Prostate gland (tissue), 2 donors: Measurements from ENCODE around the gene SMG1. TPM values are rescaled to one million over a fixed set of nuclear protein-coding genes. Genes with fewer than 3 reads are reported as not detected.
"Not testable (repeated sequence)": the region's sequence is repeated elsewhere in the genome, so short reads cannot be mapped to it uniquely, and the experiment has no call there.

Source experiments
- DNase-seq: peaks from one replicate; pipeline ENCODE4 v3.0.0-alpha.2; 2019; ENCODE audit warnings: low spot score
- H3K27ac ChIP-seq, 2 donors: fragments of 200-600 bp; sonication (generic); 2 replicates each; pipeline ENCODE4 v1.5.1; 2017 to 2019
- H3K27me3 ChIP-seq: fragments of 200-600 bp; sonication (generic); replicated peaks from 2 replicates; pipeline ENCODE4 v1.5.1; 2019; ENCODE audit not compliant: insufficient read depth
- H3K36me3 ChIP-seq, 2 donors: fragments of 200-600 bp; sonication (generic); 1 replicate in 1 of 2; 2 replicates in 1 of 2; pipeline versions ENCODE4 v1.5.1 to v1.8.1; 2017 to 2019
- H3K4me1 ChIP-seq: fragments of 200-600 bp; sonication (generic); replicated peaks from 2 replicates; pipeline ENCODE4 v1.5.1; 2019
- H3K4me3 ChIP-seq, 2 donors: fragments of 200-600 bp; sonication (generic); 2 replicates each; pipeline ENCODE4 v1.5.1; 2017 to 2019
- H3K9me3 ChIP-seq: fragments of 200-600 bp; sonication (generic); 2 replicates; pipeline ENCODE4 v1.5.1; 2017
- POLR2A ChIP-seq: fragments of 450-650 bp; IDR thresholded peaks from one replicate; pipeline ENCODE4 v1.6.1; 2016; ENCODE audit warnings: antibody characterized with exemption, mild to moderate bottlenecking
- POLR2AphosphoS5 ChIP-seq: sonication (generic); formaldehyde crosslinking; IDR thresholded peaks from one replicate; pipeline ENCODE4 v1.6.1; 2017; ENCODE audit warnings: antibody characterized with exemption
- WGBS: methylation state at CpG from one replicate; pipeline ENCODE4 v1.1.5; 2018; 5-methylcytosine and 5-hydroxymethylcytosine counted together
- intact Hi-C: fragments of 100-400 bp; cut with DNase I; formaldehyde crosslinking; loops from one replicate; pipeline ENCODE4 v1.14.2; 2022
- total RNA-seq, 2 donors: library from RNA; depleted of rRNA; stranded (reverse); fragments of >200 nt; gene quantifications; one replicate each; pipeline ENCODE4 v1.1.0, GENCODE V29; 2016
- TF ChIP-seq, protein P1 (sequence below), 4 experiments: fragments of 200-600 bp in 2 of 4; fragments of 450-650 bp in 2 of 4; sonication (generic) in 2 of 4; IDR thresholded peaks; 1 replicate in 3 of 4; 2 replicates in 1 of 4; pipeline ENCODE4 v1.5.1; 2016 to 2019; ENCODE audit warnings: antibody characterized with exemption in 4 of 4, mild to moderate bottlenecking in 2 of 4, moderate library complexity in 2 of 4

The SMG1 gene
- total RNA-seq, 2 donors from 2014 or later = 67.0 to 95.7 TPM

GRCh38 chr16:18783430-18784341 lies 142.5 kb downstream of the SMG1 start:
- Histone ChIP-seq H3K27ac (no peak overlapping the region), H3K4me3 (no peak overlapping the region), H3K4me1 (peaks cover 11% of the 10 kb centered on the region), H3K9me3 (no peaks in the 10 kb centered on the region), H3K36me3 (peaks cover 0 to 4% of the 10 kb centered on the region in 2 donors), H3K27me3 (no peaks in the 10 kb centered on the region)
- WGBS = 79% methylated on average over 17 of the region's 17 CpGs
- intact Hi-C loops = no loop called here
- no peak for DNase-seq
- TF ChIP-seq, protein P1, sequence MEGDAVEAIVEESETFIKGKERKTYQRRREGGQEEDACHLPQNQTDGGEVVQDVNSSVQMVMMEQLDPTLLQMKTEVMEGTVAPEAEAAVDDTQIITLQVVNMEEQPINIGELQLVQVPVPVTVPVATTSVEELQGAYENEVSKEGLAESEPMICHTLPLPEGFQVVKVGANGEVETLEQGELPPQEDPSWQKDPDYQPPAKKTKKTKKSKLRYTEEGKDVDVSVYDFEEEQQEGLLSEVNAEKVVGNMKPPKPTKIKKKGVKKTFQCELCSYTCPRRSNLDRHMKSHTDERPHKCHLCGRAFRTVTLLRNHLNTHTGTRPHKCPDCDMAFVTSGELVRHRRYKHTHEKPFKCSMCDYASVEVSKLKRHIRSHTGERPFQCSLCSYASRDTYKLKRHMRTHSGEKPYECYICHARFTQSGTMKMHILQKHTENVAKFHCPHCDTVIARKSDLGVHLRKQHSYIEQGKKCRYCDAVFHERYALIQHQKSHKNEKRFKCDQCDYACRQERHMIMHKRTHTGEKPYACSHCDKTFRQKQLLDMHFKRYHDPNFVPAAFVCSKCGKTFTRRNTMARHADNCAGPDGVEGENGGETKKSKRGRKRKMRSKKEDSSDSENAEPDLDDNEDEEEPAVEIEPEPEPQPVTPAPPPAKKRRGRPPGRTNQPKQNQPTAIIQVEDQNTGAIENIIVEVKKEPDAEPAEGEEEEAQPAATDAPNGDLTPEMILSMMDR (IDR thresholded peaks at IDR 0.05) = no peak
- TF ChIP-seq POLR2A (no peak), POLR2AphosphoS5 (no peak)

- H3K36me3 ChIP-seq = peaks cover 0 to 4% of the 10 kb centered on the region in 2 donors
- intact Hi-C loops = no loop called here
Measured at GRCh38 chr16:18782697-18783429, 143.3 kb downstream of the SMG1 start.

GRCh38 chr16:18781232-18781631 lies 145.0 kb downstream of the SMG1 start:
- intact Hi-C loops, H3K9me3 ChIP-seq, H3K36me3 ChIP-seq, H3K4me1 ChIP-seq, H3K27me3 ChIP-seq, H3K4me3 ChIP-seq, H3K27ac ChIP-seq, DNase-seq: not testable (repeated sequence)
- WGBS = 60% methylated on average over 2 of the region's 6 CpGs

More at GRCh38 chr16:18782697-18783429, 143.3 kb downstream of the SMG1 start:
- Histone ChIP-seq H3K4me3 (no peak overlapping the region), H3K27me3 (no peaks in the 10 kb centered on the region), H3K9me3 (no peaks in the 10 kb centered on the region), H3K4me1 (peaks cover 3% of the 10 kb centered on the region), H3K27ac (no peak overlapping the region)
- DNase-seq = no peak
- TF ChIP-seq POLR2AphosphoS5 (no peak), POLR2A (no peak)
- TF ChIP-seq, protein P1 (IDR thresholded peaks at IDR 0.05) = no peak
- 85% methylated on average over 8 of the region's 8 CpGs for WGBS

GRCh38 chr16:18780460-18781026 lies 145.7 kb downstream of the SMG1 start:
- intact Hi-C loops, H3K4me3 ChIP-seq, H3K36me3 ChIP-seq, DNase-seq, H3K4me1 ChIP-seq, H3K9me3 ChIP-seq, H3K27ac ChIP-seq, H3K27me3 ChIP-seq: not testable (repeated sequence)
- WGBS = 52% methylated on average over 5 of the region's 8 CpGs

- DNase-seq, H3K9me3 ChIP-seq, H3K27me3 ChIP-seq, H3K36me3 ChIP-seq, intact Hi-C loops, H3K27ac ChIP-seq, H3K4me3 ChIP-seq, H3K4me1 ChIP-seq: not testable (repeated sequence)
- WGBS = no CpG with 5 or more reads among the region's 1 CpG
Measured at GRCh38 chr16:18777664-18778063, 148.5 kb downstream of the SMG1 start.

DNA sequence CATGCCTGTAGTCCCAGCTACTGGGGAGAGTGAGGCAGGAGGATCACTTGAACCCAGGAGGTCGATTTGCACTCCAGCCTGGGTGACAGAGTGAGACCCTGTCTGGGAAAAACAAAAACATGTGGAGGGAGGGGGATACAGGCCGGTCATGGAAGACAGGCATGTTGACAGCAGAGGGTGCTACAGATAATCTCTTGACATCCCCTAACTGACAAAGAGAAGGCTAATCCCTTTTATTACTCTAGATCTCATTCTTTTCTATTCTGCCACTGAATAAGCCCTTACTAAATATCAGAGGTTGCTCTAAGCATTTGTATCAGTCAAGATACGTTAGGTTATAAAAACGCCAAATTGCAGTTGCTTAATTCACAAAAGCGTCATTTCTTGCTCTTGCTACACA lies 149.9 kb downstream of the SMG1 start:
- H3K4me3 ChIP-seq, H3K36me3 ChIP-seq, DNase-seq, intact Hi-C loops, H3K4me1 ChIP-seq, H3K9me3 ChIP-seq, H3K27me3 ChIP-seq, H3K27ac ChIP-seq: not testable (repeated sequence)
- 79% methylated on average over 5 of the region's 5 CpGs for WGBS

GRCh38 chr16:18774651-18775050 lies 151.6 kb downstream of the SMG1 start:
- intact Hi-C loops, H3K9me3 ChIP-seq, H3K4me1 ChIP-seq, H3K4me3 ChIP-seq, H3K36me3 ChIP-seq, DNase-seq, H3K27ac ChIP-seq, H3K27me3 ChIP-seq: not testable (repeated sequence)
- 92% methylated on average over 4 of the region's 4 CpGs for WGBS

- not testable (repeated sequence) for H3K4me1 ChIP-seq
Measured at GRCh38 chr16:18772171-18772570, 154.0 kb downstream of the SMG1 start.

GRCh38 chr16:18770336-18770962 lies 155.8 kb downstream of the SMG1 start:
- H3K27me3 ChIP-seq, H3K4me3 ChIP-seq, H3K27ac ChIP-seq, intact Hi-C loops, DNase-seq, H3K9me3 ChIP-seq, H3K36me3 ChIP-seq, H3K4me1 ChIP-seq: not testable (repeated sequence)
- WGBS = 89% methylated on average over 11 of the region's 11 CpGs

More at GRCh38 chr16:18772171-18772570, 154.0 kb downstream of the SMG1 start:
- H3K27me3 ChIP-seq, H3K4me3 ChIP-seq, H3K27ac ChIP-seq, H3K9me3 ChIP-seq, intact Hi-C loops, DNase-seq, H3K36me3 ChIP-seq: not testable (repeated sequence)
- 87% methylated on average over 7 of the region's 7 CpGs for WGBS
